OCI-LY7 (cell line): ENCODE results near the gene DDA1.

Experiments used
- CTCF ChIP-seq: fragments of 200-600 bp; sonication (generic); conservative IDR thresholded peaks from 2 replicates; pipeline ENCODE4 v1.5.1; 2014; ENCODE audit warnings: mild to moderate bottlenecking, antibody characterized with exemption, low read length, moderate library complexity, mixed read lengths
- EZH2phosphoT487 ChIP-seq: fragments of 200-600 bp; sonication (generic); IDR thresholded peaks from 2 replicates; pipeline ENCODE4 v1.6.1; 2018; ENCODE audit warnings: low read depth, borderline replicate concordance, mild to moderate bottlenecking, mixed run types, antibody characterized with exemption, low read length, moderate library complexity, mixed read lengths

GRCh38 chr19:17302391-17303166 is 6.8 kb upstream of the DDA1 start:
- TF ChIP-seq CTCF (no peak), EZH2phosphoT487 (no peak)
